GM19099 (cell line): ENCODE data around the gene XRCC3.

Experiments
- POLR2A ChIP-seq: IDR thresholded peaks from 3 replicates; pipeline ENCODE4 v1.6.1; 2011; ENCODE audit warnings: low read depth; ENCODE audit not compliant: insufficient read length; ENCODE audit errors: extremely low read depth

Gene XRCC3

GRCh38 chr14:103725001-103725682, 9.9 kb upstream of the XRCC3 start:
- no peak for TF ChIP-seq POLR2A

- no peak for TF ChIP-seq POLR2A
Measured at GRCh38 chr14:103724116-103724515, 8.9 kb upstream of the XRCC3 start.

GRCh38 chr14:103723748-103724081, 8.5 kb upstream of the XRCC3 start:
- TF ChIP-seq POLR2A: no peak

GRCh38 chr14:103721334-103722120, 6.3 kb upstream of the XRCC3 start:
- no peak for TF ChIP-seq POLR2A

GRCh38 chr14:103719751-103720150, 4.5 kb upstream of the XRCC3 start:
- no peak for TF ChIP-seq POLR2A

- TF ChIP-seq POLR2A: no peak
Measured at GRCh38 chr14:103718572-103718971, 3.3 kb upstream of the XRCC3 start.

GRCh38 chr14:103716899-103717411, 1.7 kb upstream of the XRCC3 start:
- no peak for TF ChIP-seq POLR2A

GRCh38 chr14:103716091-103716801, 995 bp upstream of the XRCC3 start:
- no peak for TF ChIP-seq POLR2A

- TF ChIP-seq POLR2A: no peak
Measured at GRCh38 chr14:103714063-103714724, 1.1 kb downstream of the XRCC3 start.

- TF ChIP-seq POLR2A: no peak
Measured at GRCh38 chr14:103713304-103714062, 1.8 kb downstream of the XRCC3 start.

GRCh38 chr14:103712633-103713247, 2.5 kb downstream of the XRCC3 start:
- no peak for TF ChIP-seq POLR2A

GRCh38 chr14:103711516-103712431, 3.5 kb downstream of the XRCC3 start:
- no peak for TF ChIP-seq POLR2A
